ENCODE data around the gene MKNK2.

MKNK2 gene

DNA sequence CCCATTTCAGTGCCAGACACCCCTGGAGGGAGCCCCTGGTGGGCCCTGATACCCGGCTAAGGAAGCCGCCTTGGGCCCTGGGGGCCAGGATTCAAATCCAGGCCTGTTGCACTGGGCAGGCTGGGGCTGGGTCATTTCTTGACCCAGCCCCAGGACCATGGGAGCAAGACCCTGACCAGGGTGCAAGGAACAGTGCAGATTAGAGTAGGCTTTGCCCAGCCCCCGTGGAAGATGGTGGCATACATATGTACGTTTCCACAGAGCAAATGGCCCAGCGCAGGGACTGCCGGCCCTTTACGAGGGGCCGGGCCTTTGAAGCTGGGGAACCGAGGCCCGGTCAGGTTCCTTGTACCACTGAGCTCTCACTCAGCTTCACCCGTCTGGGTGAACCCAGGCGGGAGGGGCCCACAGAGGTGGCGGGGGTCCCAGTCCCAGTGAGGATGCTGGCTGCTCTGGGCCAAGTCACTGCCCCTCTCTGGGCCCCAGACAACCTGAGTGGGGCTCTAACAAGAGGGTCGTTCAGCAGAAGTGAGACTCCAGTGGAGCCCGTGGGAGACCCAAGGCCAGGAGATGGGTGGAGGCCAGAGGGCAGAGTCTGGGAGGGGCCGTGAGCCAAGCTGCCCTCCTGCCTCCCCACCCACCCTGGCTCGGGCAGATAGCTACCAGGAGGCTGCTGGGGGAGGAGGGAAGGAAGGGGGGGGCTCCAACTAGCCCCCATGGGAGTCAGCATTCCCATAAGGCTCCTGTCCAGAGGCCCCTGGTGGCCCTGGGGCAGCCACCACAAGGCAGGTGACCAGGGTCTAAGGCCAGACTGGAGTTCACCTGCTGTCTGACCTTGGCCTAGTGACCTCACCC lies 2.7 kb downstream of the MKNK2 start:
- no peaks in the 10 kb centered on the region for H3K9me3 ChIP-seq (ENCODE audit: control insufficient read depth, low read length)
- peak overlapping the region; percentile 87 for H3K27ac ChIP-seq (ENCODE audit: insufficient read depth, low read length, poor library complexity, severe bottlenecking)
- peak overlapping the region; percentile 94 for H3K4me3 ChIP-seq (ENCODE audit: insufficient read depth, low read depth, low read length, poor library complexity, severe bottlenecking)
- peaks cover 76% of the 10 kb centered on the region for H3K4me1 ChIP-seq (ENCODE audit: control insufficient read depth, insufficient read depth, low read length, poor library complexity, severe bottlenecking)
- no peak for DNase-seq
- no peaks in the 10 kb centered on the region for H3K27me3 ChIP-seq (replicated peaks; ENCODE audit: control insufficient read depth, insufficient read depth, low read length, poor library complexity, severe bottlenecking)
- peaks cover 54% of the 10 kb centered on the region for H3K36me3 ChIP-seq (ENCODE audit: control insufficient read depth, insufficient read depth, low read length)

DNA sequence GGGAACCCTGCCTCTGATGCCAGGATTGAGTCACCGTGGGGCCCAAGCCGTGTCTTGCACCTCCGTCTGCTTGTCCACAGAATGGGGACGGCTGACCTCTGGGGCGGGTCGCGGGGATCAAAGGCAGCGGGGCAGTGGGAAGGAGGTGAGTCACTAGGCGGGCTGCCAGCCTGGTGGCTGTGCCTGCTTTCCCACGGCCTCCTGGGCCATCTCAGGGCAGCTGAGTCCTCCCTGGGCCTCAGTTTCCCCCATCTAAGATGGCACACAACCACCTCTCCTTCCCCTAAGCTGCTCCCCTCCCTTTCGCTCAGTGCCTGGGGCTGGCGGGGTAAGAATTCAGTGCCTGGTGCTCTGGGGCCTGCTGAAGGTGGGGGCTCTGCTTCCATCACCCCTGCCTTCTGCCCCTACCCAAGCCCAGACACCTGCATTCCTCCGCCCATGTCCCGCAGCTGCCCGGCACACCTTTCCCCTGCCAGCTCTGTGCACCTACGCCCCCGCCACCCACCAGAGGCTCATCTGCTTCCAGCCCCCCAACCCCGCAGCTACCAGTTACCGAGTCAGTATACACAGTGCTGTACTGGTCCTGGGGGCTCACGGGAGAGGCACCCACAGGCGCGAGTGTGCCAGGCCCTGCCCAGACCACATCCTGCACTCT lies 3.5 kb downstream of the MKNK2 start:
- H3K9me3 ChIP-seq (ENCODE audit: control insufficient read depth, low read length): no peaks in the 10 kb centered on the region
- peak in 2 of 3 donors; percentile 38 to 61 for DNase-seq
- H3K36me3 ChIP-seq (ENCODE audit: control insufficient read depth, insufficient read depth, low read length): peaks cover 54% of the 10 kb centered on the region
- H3K27me3 ChIP-seq (replicated peaks; ENCODE audit: control insufficient read depth, insufficient read depth, low read length, poor library complexity, severe bottlenecking): no peaks in the 10 kb centered on the region
- H3K4me1 ChIP-seq (ENCODE audit: control insufficient read depth, insufficient read depth, low read length, poor library complexity, severe bottlenecking): peaks cover 80% of the 10 kb centered on the region
- H3K27ac ChIP-seq (ENCODE audit: insufficient read depth, low read length, poor library complexity, severe bottlenecking): peak overlapping the region; percentile 87
- H3K4me3 ChIP-seq (ENCODE audit: insufficient read depth, low read depth, low read length, poor library complexity, severe bottlenecking): no peak overlapping the region

DNA sequence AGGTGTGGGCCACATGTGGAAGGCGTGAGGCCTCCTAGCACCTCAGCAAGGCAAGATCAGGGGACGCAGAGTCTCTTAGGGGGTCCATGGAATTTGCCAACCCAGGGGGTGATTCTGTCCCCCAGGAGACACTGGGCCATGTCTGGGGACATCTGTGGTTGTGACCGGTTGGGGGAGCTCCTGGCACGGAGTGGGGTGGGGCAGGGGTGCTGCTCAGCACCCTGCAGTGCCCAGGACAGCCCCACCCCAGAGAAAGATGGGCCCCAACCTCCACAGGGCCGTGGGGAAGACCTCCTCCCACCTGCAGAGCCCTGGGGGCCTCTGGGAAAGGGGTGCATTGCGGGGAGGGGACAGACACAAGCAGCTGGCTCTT lies 4.0 kb downstream of the MKNK2 start:
- peaks cover 54% of the 10 kb centered on the region for H3K36me3 ChIP-seq (ENCODE audit: control insufficient read depth, insufficient read depth, low read length)
- no peak for DNase-seq
- H3K4me3 ChIP-seq (ENCODE audit: insufficient read depth, low read depth, low read length, poor library complexity, severe bottlenecking): no peak overlapping the region
- no peaks in the 10 kb centered on the region for H3K9me3 ChIP-seq (ENCODE audit: control insufficient read depth, low read length)
- H3K27me3 ChIP-seq (replicated peaks; ENCODE audit: control insufficient read depth, insufficient read depth, low read length, poor library complexity, severe bottlenecking): no peaks in the 10 kb centered on the region
- H3K27ac ChIP-seq (ENCODE audit: insufficient read depth, low read length, poor library complexity, severe bottlenecking): peak overlapping the region; percentile 87
- H3K4me1 ChIP-seq (ENCODE audit: control insufficient read depth, insufficient read depth, low read length, poor library complexity, severe bottlenecking): peaks cover 80% of the 10 kb centered on the region

DNA sequence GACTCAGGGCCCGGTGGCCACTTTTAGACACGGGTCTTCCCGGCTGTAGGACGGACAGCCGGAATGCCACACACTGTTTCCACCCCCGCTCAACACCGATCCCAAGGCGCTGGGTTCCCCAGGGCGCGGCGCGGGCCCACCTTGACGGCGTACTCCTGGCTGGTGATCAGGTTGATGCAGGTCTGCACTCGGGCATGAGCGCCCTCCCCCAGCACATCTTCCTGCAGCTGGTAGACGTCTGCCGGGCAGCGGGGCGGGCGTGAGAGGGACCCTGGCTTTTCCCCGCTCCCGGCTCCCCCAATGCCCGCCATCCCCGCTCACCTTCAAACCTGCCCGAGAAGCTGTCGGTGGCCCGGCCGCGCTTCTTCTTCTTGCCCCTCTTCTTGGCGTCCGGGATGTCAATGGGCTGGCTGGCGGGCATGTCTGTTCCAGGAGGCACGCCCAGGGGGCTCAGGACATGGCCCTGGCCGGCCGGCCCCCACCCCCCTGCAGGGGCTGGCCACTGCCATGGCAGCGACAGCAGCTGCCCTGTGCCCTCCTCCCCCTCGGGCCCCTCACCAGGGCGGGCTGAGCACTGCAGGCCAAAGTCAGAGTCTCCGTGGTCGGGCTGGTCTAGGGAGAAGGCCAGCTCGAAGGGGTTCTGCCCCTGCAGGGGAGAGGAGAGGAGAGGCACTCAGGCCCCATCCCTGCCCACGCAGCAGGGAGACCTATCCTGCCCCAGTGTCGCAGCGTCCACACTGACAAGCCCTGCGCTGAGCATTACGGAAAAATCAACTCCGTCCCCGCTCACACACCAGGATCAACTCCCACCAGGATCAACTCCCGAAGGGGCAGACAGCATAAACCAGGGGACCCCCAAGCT lies 4.8 kb downstream of the MKNK2 start:
- no peak overlapping the region for H3K4me3 ChIP-seq (ENCODE audit: insufficient read depth, low read depth, low read length, poor library complexity, severe bottlenecking)
- H3K27me3 ChIP-seq (replicated peaks; ENCODE audit: control insufficient read depth, insufficient read depth, low read length, poor library complexity, severe bottlenecking): no peaks in the 10 kb centered on the region
- no peak for DNase-seq
- peak overlapping the region; percentile 87 for H3K27ac ChIP-seq (ENCODE audit: insufficient read depth, low read length, poor library complexity, severe bottlenecking)
- H3K9me3 ChIP-seq (ENCODE audit: control insufficient read depth, low read length): no peaks in the 10 kb centered on the region
- H3K4me1 ChIP-seq (ENCODE audit: control insufficient read depth, insufficient read depth, low read length, poor library complexity, severe bottlenecking): peaks cover 77% of the 10 kb centered on the region
- peaks cover 57% of the 10 kb centered on the region for H3K36me3 ChIP-seq (ENCODE audit: control insufficient read depth, insufficient read depth, low read length)

DNA sequence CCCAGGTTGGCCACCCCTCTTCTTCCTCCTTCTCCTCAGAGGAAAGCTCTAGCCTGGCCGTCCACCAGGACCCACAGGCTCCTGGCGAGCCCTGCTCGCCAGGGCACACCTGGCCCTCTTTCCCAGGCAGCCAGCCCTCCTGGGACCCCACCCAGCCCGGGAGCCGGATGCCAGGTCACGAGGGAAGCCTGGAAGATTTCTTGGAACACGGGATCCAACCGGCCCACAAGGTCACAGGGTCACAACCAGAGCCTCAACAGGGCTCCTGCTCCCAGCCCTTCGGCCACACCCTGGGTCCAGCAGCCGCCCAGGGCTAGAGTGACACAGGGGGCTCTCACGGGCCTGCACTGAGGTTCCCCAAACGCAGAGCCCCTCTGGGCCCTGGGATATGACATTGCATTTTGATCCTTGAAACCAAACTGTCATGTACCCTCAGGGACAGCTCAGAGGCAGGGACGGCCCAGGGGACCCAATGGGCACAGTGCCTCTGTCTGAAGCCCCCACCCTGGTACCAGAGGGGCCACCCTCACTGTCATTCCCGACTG lies 5.5 kb downstream of the MKNK2 start:
- H3K4me3 ChIP-seq (ENCODE audit: insufficient read depth, low read depth, low read length, poor library complexity, severe bottlenecking): no peak overlapping the region
- H3K9me3 ChIP-seq (ENCODE audit: control insufficient read depth, low read length): no peaks in the 10 kb centered on the region
- peaks cover 83% of the 10 kb centered on the region for H3K4me1 ChIP-seq (ENCODE audit: control insufficient read depth, insufficient read depth, low read length, poor library complexity, severe bottlenecking)
- peak overlapping the region; percentile 27 for H3K27ac ChIP-seq (ENCODE audit: insufficient read depth, low read length, poor library complexity, severe bottlenecking)
- no peaks in the 10 kb centered on the region for H3K27me3 ChIP-seq (replicated peaks; ENCODE audit: control insufficient read depth, insufficient read depth, low read length, poor library complexity, severe bottlenecking)
- DNase-seq: no peak
- peaks cover 62% of the 10 kb centered on the region for H3K36me3 ChIP-seq (ENCODE audit: control insufficient read depth, insufficient read depth, low read length)

DNA sequence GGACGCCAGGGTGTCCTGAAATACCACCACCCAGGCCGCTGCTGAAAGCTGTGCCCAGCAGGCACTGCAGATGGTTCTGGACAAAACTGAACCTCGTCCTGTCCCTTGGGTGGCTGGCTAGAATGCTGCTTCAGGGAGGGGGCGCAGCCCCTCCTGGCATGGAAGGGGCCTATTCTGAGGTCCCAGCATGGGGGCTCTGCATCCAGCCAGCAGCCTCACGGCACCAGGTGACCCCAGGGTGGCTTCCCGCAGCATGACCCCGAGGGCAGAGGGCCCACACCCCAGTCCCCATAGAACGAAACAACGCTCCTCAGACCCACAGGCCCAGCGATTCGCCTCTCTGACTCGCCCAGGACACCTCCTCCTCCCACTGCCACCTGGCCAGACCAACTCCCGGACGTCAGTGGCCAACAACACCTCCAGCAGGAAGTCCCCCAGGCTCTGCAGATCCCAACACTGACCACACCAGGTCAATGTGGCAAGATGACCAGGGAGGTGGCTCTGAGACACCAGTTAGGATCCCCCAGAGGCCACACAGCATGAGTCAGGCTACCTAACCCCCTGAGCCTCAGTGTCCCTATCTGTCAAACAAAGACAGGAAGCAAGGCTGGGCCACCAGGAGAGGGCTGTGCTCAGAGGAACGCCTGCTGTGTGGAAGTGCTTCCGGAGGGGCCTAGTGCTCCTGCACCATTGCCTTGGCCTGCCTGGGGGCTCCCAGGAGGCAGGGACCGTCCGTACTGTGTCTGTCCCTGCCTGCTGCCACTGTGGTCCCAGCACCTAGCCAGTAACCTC lies 6.1 kb downstream of the MKNK2 start:
- H3K9me3 ChIP-seq (ENCODE audit: control insufficient read depth, low read length): no peaks in the 10 kb centered on the region
- H3K27ac ChIP-seq (ENCODE audit: insufficient read depth, low read length, poor library complexity, severe bottlenecking): peak overlapping the region; percentile 66
- DNase-seq: no peak
- peaks cover 64% of the 10 kb centered on the region for H3K36me3 ChIP-seq (ENCODE audit: control insufficient read depth, insufficient read depth, low read length)
- H3K27me3 ChIP-seq (replicated peaks; ENCODE audit: control insufficient read depth, insufficient read depth, low read length, poor library complexity, severe bottlenecking): no peaks in the 10 kb centered on the region
- peaks cover 82% of the 10 kb centered on the region for H3K4me1 ChIP-seq (ENCODE audit: control insufficient read depth, insufficient read depth, low read length, poor library complexity, severe bottlenecking)
- no peak overlapping the region for H3K4me3 ChIP-seq (ENCODE audit: insufficient read depth, low read depth, low read length, poor library complexity, severe bottlenecking)

DNA sequence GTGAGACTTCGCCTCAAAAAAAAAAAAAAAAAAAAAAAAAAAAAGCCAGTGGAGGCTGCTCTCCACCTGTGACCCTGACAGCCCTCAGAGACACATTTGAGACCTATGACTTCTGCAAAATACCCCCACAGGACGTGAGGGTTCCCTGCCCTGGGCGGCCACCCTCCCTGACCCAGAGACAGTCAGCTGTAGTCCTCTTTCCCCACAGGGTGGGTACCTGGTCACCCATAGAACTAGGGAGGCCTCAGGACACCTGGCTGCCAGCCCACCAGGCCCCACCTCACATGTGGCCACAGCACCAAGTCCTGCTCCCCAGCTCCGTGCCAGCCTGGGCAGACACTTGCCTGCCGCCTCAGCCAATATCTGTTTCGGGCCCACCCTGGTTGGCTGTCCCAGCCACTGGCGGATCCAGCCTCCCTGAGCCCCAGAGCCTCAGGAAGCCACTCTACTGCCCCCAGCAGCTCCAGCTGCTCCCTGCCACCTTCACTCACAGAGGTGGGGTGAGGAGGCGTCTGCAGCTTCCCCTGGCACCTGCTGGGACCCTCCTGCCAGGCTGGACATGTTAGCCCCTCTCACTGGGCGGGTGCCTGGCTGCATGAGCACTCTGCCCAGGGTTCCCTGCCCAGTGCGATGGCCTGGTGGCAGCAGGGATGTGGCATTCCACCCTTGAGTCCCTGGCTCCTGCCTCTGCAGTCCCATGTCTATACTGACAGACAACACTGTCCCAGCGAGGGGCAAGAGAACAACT lies 6.9 kb downstream of the MKNK2 start:
- Histone ChIP-seq H3K27me3 (replicated peaks; ENCODE audit: control insufficient read depth, insufficient read depth, low read length, poor library complexity, severe bottlenecking) (no peaks in the 10 kb centered on the region), H3K36me3 (ENCODE audit: control insufficient read depth, insufficient read depth, low read length) (peaks cover 71% of the 10 kb centered on the region), H3K4me3 (ENCODE audit: insufficient read depth, low read depth, low read length, poor library complexity, severe bottlenecking) (no peak overlapping the region), H3K9me3 (ENCODE audit: control insufficient read depth, low read length) (no peaks in the 10 kb centered on the region), H3K4me1 (ENCODE audit: control insufficient read depth, insufficient read depth, low read length, poor library complexity, severe bottlenecking) (peaks cover 75% of the 10 kb centered on the region), H3K27ac (ENCODE audit: insufficient read depth, low read length, poor library complexity, severe bottlenecking) (peak overlapping the region; percentile 66)
- DNase-seq: no peak

DNA sequence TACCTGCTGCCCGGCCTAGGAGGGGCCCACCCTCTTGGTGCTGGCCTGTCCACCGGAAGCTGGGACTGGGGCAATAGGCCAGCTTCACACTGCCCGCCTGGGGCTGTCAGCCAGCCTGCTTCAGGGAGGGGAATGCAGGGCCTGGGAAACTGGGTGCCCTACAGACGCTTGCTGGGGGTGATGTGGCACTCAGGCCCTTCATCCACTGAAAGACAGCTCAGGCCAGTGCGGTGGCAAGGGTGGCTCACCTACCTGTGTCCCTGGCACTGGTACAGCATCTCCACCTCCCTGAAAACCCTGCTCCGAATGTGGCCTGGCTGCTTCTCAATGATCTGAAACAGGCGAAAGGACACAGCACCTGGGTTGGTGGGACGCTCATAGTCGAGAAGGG lies 7.8 kb downstream of the MKNK2 start:
- DNase-seq: no peak
- no peaks in the 10 kb centered on the region for H3K27me3 ChIP-seq (replicated peaks; ENCODE audit: control insufficient read depth, insufficient read depth, low read length, poor library complexity, severe bottlenecking)
- peak overlapping the region; percentile 95 for H3K27ac ChIP-seq (ENCODE audit: insufficient read depth, low read length, poor library complexity, severe bottlenecking)
- H3K9me3 ChIP-seq (ENCODE audit: control insufficient read depth, low read length): no peaks in the 10 kb centered on the region
- H3K4me3 ChIP-seq (ENCODE audit: insufficient read depth, low read depth, low read length, poor library complexity, severe bottlenecking): no peak overlapping the region
- peaks cover 72% of the 10 kb centered on the region for H3K36me3 ChIP-seq (ENCODE audit: control insufficient read depth, insufficient read depth, low read length)
- H3K4me1 ChIP-seq (ENCODE audit: control insufficient read depth, insufficient read depth, low read length, poor library complexity, severe bottlenecking): peaks cover 66% of the 10 kb centered on the region
